ENCODE data around the gene PDE6H. TPM values are rescaled to one million over a fixed set of nuclear protein-coding genes. Genes with fewer than 3 reads are reported as not detected.

The PDE6H gene
- total RNA-seq, 4 donors from 2014 or later: not detected

- no peak overlapping the region for H3K4me3 ChIP-seq (replicated peaks in 1 of 3)
- WGBS, 2 donors: 81 to 83% methylated on average over 2 of the region's 2 CpGs
- peaks cover 18 to 22% of the 10 kb centered on the region in 2 donors for H3K4me1 ChIP-seq
- TF ChIP-seq CTCF (IDR thresholded peaks at IDR 0.05) (no peak), POLR2A (IDR thresholded peaks at IDR 0.05) (no peak)
- no peak for DNase-seq
- H3K36me3 ChIP-seq: no peaks in the 10 kb centered on the region
- no peaks in the 10 kb centered on the region for H3K27me3 ChIP-seq
- intact Hi-C loops (cut with DNase I): loop anchor here (10.0 kb wide), 1 partner anchor 220 kb away; the partner anchor contains the start of gene RERG
- no peak overlapping the region for H3K27ac ChIP-seq
- H3K9me3 ChIP-seq: no peaks in the 10 kb centered on the region
Measured at GRCh38 chr12:15004421-15004820, 31.6 kb downstream of the PDE6H start.

- intact Hi-C loops (cut with DNase I): loop anchor here (10.0 kb wide), 1 partner anchor 220 kb away; the partner anchor contains the start of gene RERG
Measured at GRCh38 chr12:15005064-15005463, 32.2 kb downstream of the PDE6H start.

GRCh38 chr12:15007551-15007950 is 34.7 kb downstream of the PDE6H start:
- 67 to 76% methylated on average over 3 of the region's 3 CpGs for WGBS, 2 donors
- H3K4me3 ChIP-seq (replicated peaks in 1 of 3): no peak overlapping the region
- DNase-seq: no peak
- no peak overlapping the region for H3K27ac ChIP-seq
- H3K27me3 ChIP-seq: no peaks in the 10 kb centered on the region
- H3K4me1 ChIP-seq: peaks cover 9 to 10% of the 10 kb centered on the region in 2 donors
- H3K9me3 ChIP-seq: no peaks in the 10 kb centered on the region
- no peak for TF ChIP-seq CTCF (IDR thresholded peaks at IDR 0.05)
- no peak for TF ChIP-seq POLR2A (IDR thresholded peaks at IDR 0.05)
- intact Hi-C loops (cut with DNase I): loop anchor here (10.0 kb wide), 1 partner anchor 217 kb away; the partner anchor contains the start of gene RERG
- H3K36me3 ChIP-seq: no peaks in the 10 kb centered on the region

More at GRCh38 chr12:15005064-15005463, 32.2 kb downstream of the PDE6H start:
- TF ChIP-seq POLR2A (IDR thresholded peaks at IDR 0.05): no peak
- no peak for TF ChIP-seq CTCF (IDR thresholded peaks at IDR 0.05)
- Histone ChIP-seq H3K27ac (peak overlapping the region in 2 of 3 donors; percentile 4 to 45), H3K4me1 (peaks cover 18 to 22% of the 10 kb centered on the region in 2 donors), H3K36me3 (no peaks in the 10 kb centered on the region), H3K9me3 (no peaks in the 10 kb centered on the region), H3K4me3 (replicated peaks in 1 of 3) (no peak overlapping the region), H3K27me3 (no peaks in the 10 kb centered on the region)
- peak; percentile 28 to 35 for DNase-seq

- H3K36me3 ChIP-seq: no peaks in the 10 kb centered on the region
- H3K27me3 ChIP-seq: no peaks in the 10 kb centered on the region
- DNase-seq: no peak
- intact Hi-C loops (cut with DNase I): no loop called here
- TF ChIP-seq POLR2A (IDR thresholded peaks at IDR 0.05): no peak
- no peak for TF ChIP-seq CTCF (IDR thresholded peaks at IDR 0.05)
- H3K4me3 ChIP-seq (replicated peaks in 1 of 3): no peak overlapping the region
- no peaks in the 10 kb centered on the region for H3K4me1 ChIP-seq
- no peaks in the 10 kb centered on the region for H3K9me3 ChIP-seq
- no peak overlapping the region for H3K27ac ChIP-seq
Measured at GRCh38 chr12:15011162-15011561, 38.3 kb downstream of the PDE6H start.

- 76 to 87% methylated on average over 4 of the region's 4 CpGs for WGBS, 2 donors
- Histone ChIP-seq H3K27ac (no peak overlapping the region), H3K4me1 (no peaks in the 10 kb centered on the region), H3K9me3 (no peaks in the 10 kb centered on the region), H3K36me3 (no peaks in the 10 kb centered on the region), H3K27me3 (no peaks in the 10 kb centered on the region), H3K4me3 (replicated peaks in 1 of 3) (no peak overlapping the region)
- intact Hi-C loops (cut with DNase I): no loop called here
- DNase-seq: no peak
- TF ChIP-seq POLR2A (IDR thresholded peaks at IDR 0.05) (no peak), CTCF (IDR thresholded peaks at IDR 0.05) (no peak)
Measured at GRCh38 chr12:15013634-15014179, 40.9 kb downstream of the PDE6H start.
